H1 (cell line): ENCODE results near the gene EFCAB8. TPM values are rescaled to one million over a fixed set of nuclear protein-coding genes. Genes with fewer than 3 reads are reported as not detected.

ENCODE experiments used
- CTCF ChIA-PET: fragments of 300-600 bp; sonication (Branson Sonifier 250); formaldehyde crosslinking; loops from one replicate; lab custom pipeline; 2021; ENCODE audit not compliant: partially characterized antibody; lab: Charles Lee
- POLR2A ChIA-PET: fragments of 300-600 bp; sonication (Branson Sonifier 250); formaldehyde crosslinking; loops from one replicate; lab custom pipeline; 2021; ENCODE audit warnings: inconsistent platforms; ENCODE audit not compliant: partially characterized antibody; lab: Charles Lee
- DNase-seq, 2 experiments: peaks; one replicate each; pipeline versions ENCODE4 v3.0.0 to v3.0.0-alpha.2; 2010 to 2022; ENCODE audit warnings: low spot score in 2 of 2, low read depth in 1 of 2, mixed read lengths in 1 of 2
- FAIRE-seq: peaks from 2 replicates; lab custom pipeline; 2011; peaks lifted over from hg19 to GRCh38; lab: Jason Lieb, UNC
- H2AFZ ChIP-seq: 2 replicates; pipeline ENCODE4 v1.8.1; 2012; ENCODE audit warnings: low read length, inconsistent platforms
- H2AK5ac ChIP-seq: 2 replicates; pipeline ENCODE4 v1.6.1; 2013; ENCODE audit warnings: low read depth, low read length
- H2BK120ac ChIP-seq: replicated peaks from 2 replicates; pipeline ENCODE3; 2013; ENCODE audit warnings: low read depth, low read length, inconsistent platforms
- H2BK12ac ChIP-seq: 2 replicates; pipeline ENCODE4 v1.6.1; 2013; ENCODE audit warnings: low read depth, low read length
- H2BK15ac ChIP-seq: 2 replicates; pipeline ENCODE4 v1.6.1; 2013; ENCODE audit warnings: low read length
- H2BK20ac ChIP-seq: 2 replicates; pipeline ENCODE4 v1.6.1; 2013; ENCODE audit warnings: low read length
- H2BK5ac ChIP-seq: 2 replicates; pipeline ENCODE4 v1.6.1; 2013; ENCODE audit warnings: low read depth, low read length
- H3K14ac ChIP-seq: 2 replicates; pipeline ENCODE4 v1.6.1; 2013; ENCODE audit warnings: inconsistent platforms; ENCODE audit not compliant: insufficient read length
- H3K18ac ChIP-seq: 2 replicates; pipeline ENCODE4 v1.6.1; 2013; ENCODE audit warnings: low read length; ENCODE audit errors: extremely low read depth
- H3K23ac ChIP-seq: 2 replicates; pipeline ENCODE4 v1.6.1; 2013; ENCODE audit warnings: inconsistent platforms; ENCODE audit not compliant: insufficient read length
- H3K23me2 ChIP-seq: 2 replicates; pipeline ENCODE4 v1.6.1; 2013; ENCODE audit warnings: low read depth, low read length
- H3K27ac ChIP-seq: 2 replicates; pipeline ENCODE4 v1.6.1; 2011; ENCODE audit warnings: low read depth, low read length, inconsistent platforms
- H3K27me3 ChIP-seq, 4 experiments: replicated peaks in 1 of 4; 1 replicate in 1 of 4; 2 replicates in 3 of 4; pipeline versions ENCODE4 v1.6.1 to v1.8.1; 2011 to 2013; ENCODE audit warnings: low read length in 3 of 4, mild to moderate bottlenecking in 3 of 4, inconsistent platforms in 2 of 4, mixed read lengths in 2 of 4, moderate library complexity in 1 of 4; ENCODE audit not compliant: control insufficient read depth in 3 of 4, insufficient read depth in 3 of 4; ENCODE audit errors: extremely low read depth in 1 of 4
- H3K36me3 ChIP-seq, 4 experiments: 2 replicates each; pipeline versions ENCODE4 v1.6.1 to v1.8.1; 2011 to 2013; ENCODE audit warnings: mild to moderate bottlenecking in 4 of 4, low read length in 3 of 4, moderate library complexity in 2 of 4, control low read depth in 1 of 4, inconsistent platforms in 1 of 4; ENCODE audit not compliant: insufficient read depth in 4 of 4, control insufficient read depth in 2 of 4
- H3K4ac ChIP-seq: replicated peaks from 2 replicates; pipeline ENCODE3; 2013; ENCODE audit warnings: low read length, low read depth, mixed read lengths, inconsistent platforms; ENCODE audit not compliant: insufficient read length
- H3K4me1 ChIP-seq, 4 experiments: replicated peaks in 1 of 4; 1 replicate in 1 of 4; 2 replicates in 3 of 4; pipeline versions ENCODE4 v1.6.1 to v1.8.1; 2011 to 2013; ENCODE audit warnings: low read length in 3 of 4, inconsistent platforms in 2 of 4, mixed read lengths in 1 of 4; ENCODE audit not compliant: insufficient read depth in 4 of 4, control insufficient read depth in 3 of 4
- H3K4me2 ChIP-seq, 2 experiments: 2 replicates each; pipeline versions ENCODE4 v1.6.1 to v1.8.1; 2011 to 2013; ENCODE audit warnings: low read depth in 2 of 2, low read length in 2 of 2, control low read depth in 1 of 2, inconsistent platforms in 1 of 2, mild to moderate bottlenecking in 1 of 2; ENCODE audit not compliant: insufficient read depth in 1 of 2
- H3K4me3 ChIP-seq, 4 experiments: fragments of 200-600, 300-600 bp in 1 of 4; sonication (generic), shearing (Covaris generic), sonication (Bioruptor Twin) in 1 of 4; 2 replicates each; pipeline versions ENCODE4 v1.5.1 to v1.8.1; 2011 to 2016; ENCODE audit warnings: low read length in 4 of 4, low read depth in 3 of 4, control low read depth in 2 of 4, inconsistent platforms in 2 of 4, mild to moderate bottlenecking in 2 of 4, mixed read lengths in 1 of 4, moderate library complexity in 1 of 4; ENCODE audit not compliant: insufficient read depth in 2 of 4; ENCODE audit errors: extremely low read depth in 1 of 4
- H3K56ac ChIP-seq: replicated peaks from 2 replicates; pipeline ENCODE3; 2013; ENCODE audit warnings: low read depth, mild to moderate bottlenecking, mixed read lengths, low read length, inconsistent platforms; ENCODE audit not compliant: insufficient read length
- H3K79me1 ChIP-seq: 2 replicates; pipeline ENCODE4 v1.6.1; 2013; ENCODE audit warnings: low read depth, low read length, control low read depth
- H3K79me2 ChIP-seq, 2 experiments: 2 replicates each; pipeline versions ENCODE4 v1.6.1 to v1.8.1; 2012 to 2013; ENCODE audit warnings: low read length in 2 of 2, mild to moderate bottlenecking in 2 of 2, inconsistent platforms in 1 of 2; ENCODE audit not compliant: insufficient read depth in 2 of 2, control insufficient read depth in 1 of 2
- H3K9ac ChIP-seq, 4 experiments: replicated peaks in 1 of 4; 1 replicate in 1 of 4; 2 replicates in 3 of 4; pipeline versions ENCODE4 v1.6.1 to v1.8.1; 2011 to 2013; ENCODE audit warnings: low read depth in 3 of 4, low read length in 3 of 4, control low read depth in 2 of 4, mild to moderate bottlenecking in 2 of 4, moderate library complexity in 2 of 4, inconsistent platforms in 1 of 4; ENCODE audit errors: extremely low read depth in 1 of 4
- H3K9me3 ChIP-seq, 2 experiments: 2 replicates each; pipeline versions ENCODE4 v1.6.1 to v1.8.1; 2012 to 2013; ENCODE audit warnings: mild to moderate bottlenecking in 2 of 2, moderate library complexity in 2 of 2, control low read depth in 1 of 2, inconsistent platforms in 1 of 2, low read depth in 1 of 2, low read length in 1 of 2, mixed read lengths in 1 of 2; ENCODE audit not compliant: insufficient read depth in 2 of 2
- H4K20me1 ChIP-seq, 2 experiments: replicated peaks in 1 of 2; 2 replicates each; pipeline versions ENCODE3 to v1.8.1; 2011 to 2013; ENCODE audit warnings: inconsistent platforms in 2 of 2, low read length in 2 of 2, mild to moderate bottlenecking in 1 of 2; ENCODE audit not compliant: insufficient read depth in 2 of 2, control insufficient read depth in 1 of 2
- H4K5ac ChIP-seq: 2 replicates; pipeline ENCODE4 v1.6.1; 2013; ENCODE audit warnings: low read length, low read depth, mixed read lengths, inconsistent platforms; ENCODE audit not compliant: insufficient read length
- H4K8ac ChIP-seq: 2 replicates; pipeline ENCODE4 v1.8.0; 2013; ENCODE audit warnings: mild to moderate bottlenecking, moderate library complexity, low read length, inconsistent platforms; ENCODE audit not compliant: insufficient read depth; ENCODE audit errors: extremely low read depth
- H4K91ac ChIP-seq: replicated peaks from 2 replicates; pipeline ENCODE3; 2013; ENCODE audit warnings: low read length, mixed read lengths, inconsistent platforms; ENCODE audit not compliant: insufficient read length
- BACH1 ChIP-seq: IDR thresholded peaks from 2 replicates; pipeline ENCODE4 v1.6.1; 2012; ENCODE audit warnings: low read length, improper control_type of control experiment
- EGR1 ChIP-seq: IDR thresholded peaks from 2 replicates; pipeline ENCODE4 v1.6.1; 2011; ENCODE audit warnings: low read depth, low read length, borderline replicate concordance
- FOSL1 ChIP-seq: IDR thresholded peaks from 2 replicates; pipeline ENCODE4 v1.6.1; 2011; ENCODE audit warnings: mild to moderate bottlenecking, low read depth, low read length, moderate library complexity; ENCODE audit not compliant: insufficient read depth
- GTF2F1 ChIP-seq: IDR thresholded peaks from 2 replicates; pipeline ENCODE4 v1.6.1; 2012; ENCODE audit warnings: low read depth, low read length, improper control_type of control experiment, borderline replicate concordance
- KDM1A ChIP-seq: fragments of 200-600, 300-600 bp; sonication (generic); IDR thresholded peaks from 2 replicates; pipeline ENCODE4 v1.7.1; 2016; ENCODE audit warnings: mild to moderate bottlenecking, low read length, borderline replicate concordance
- NRF1 ChIP-seq: IDR thresholded peaks from 2 replicates; pipeline ENCODE4 v1.6.1; 2011; ENCODE audit warnings: mild to moderate bottlenecking, low read depth, low read length, improper control_type of control experiment
- RAD21 ChIP-seq, 2 experiments: IDR thresholded peaks in 1 of 2; conservative IDR thresholded peaks in 1 of 2; 2 replicates each; pipeline ENCODE4 v1.6.1; 2011; ENCODE audit warnings: low read depth in 2 of 2, low read length in 2 of 2, improper control_type of control experiment in 1 of 2, inconsistent platforms in 1 of 2, mild to moderate bottlenecking in 1 of 2, moderate library complexity in 1 of 2
- SUZ12 ChIP-seq: fragments of 200-600 bp; sonication (generic); IDR thresholded peaks from 2 replicates; pipeline ENCODE4 v1.6.1; 2012; ENCODE audit warnings: mild to moderate bottlenecking, inconsistent platforms, low read length, moderate library complexity, mixed read lengths
- YY1 ChIP-seq: IDR thresholded peaks from 2 replicates; pipeline ENCODE4 v1.6.1; 2011; ENCODE audit warnings: low read depth, mild to moderate bottlenecking, low read length
- WGBS, 2 experiments: shearing (Covaris generic) in 1 of 2; methylation state at CpG; one replicate each; pipeline versions ENCODE4 v1.1.6 to v1.1.7; 2013 to 2015; ENCODE audit warnings: low lambda C conversion rate in 2 of 2, mixed read lengths in 2 of 2, inconsistent platforms in 1 of 2, low coverage in 1 of 2, missing lambda C conversion rate in 1 of 2; ENCODE audit not compliant: insufficient replicate concordance in 2 of 2, insufficient coverage in 1 of 2, insufficient read length in 1 of 2; ENCODE audit errors: extremely low coverage in 1 of 2, missing lambda C conversion rate in 1 of 2; 5-methylcytosine and 5-hydroxymethylcytosine counted together
- polyA plus RNA-seq, 7 experiments: library from polyadenylated mRNA; depleted of rRNA in 3 of 7; stranded (reverse) in 5 of 7; unstranded in 2 of 7; fragments of >200 nt in 5 of 7; fragments of 200-250 nt in 2 of 7; gene quantifications; 1 replicate in 5 of 7; 2 replicates in 1 of 7; 4 replicates in 1 of 7; pipeline versions ENCODE4 v1.2.1 to v1.2.3, GENCODE V29; 2011 to 2013; ENCODE audit warnings: missing spikeins in 2 of 7, mixed read lengths in 2 of 7
- total RNA-seq: library from RNA; stranded (reverse); fragmentation: NEBNext Ultra II Directional; extraction: Animal tissue kit (Norgen Biotek cat#: 25700); gene quantifications from 2 replicates; pipeline ENCODE4 v1.2.1, GENCODE V29; 2021
- TF ChIP-seq, protein P1 (sequence below): IDR thresholded peaks from 2 replicates; pipeline ENCODE4 v1.6.1; 2011; ENCODE audit warnings: low read length, improper control_type of control experiment
- TF ChIP-seq, protein P2 (sequence below): IDR thresholded peaks from 2 replicates; pipeline ENCODE4 v1.6.1; 2012; ENCODE audit warnings: inconsistent platforms

EFCAB8 gene
- total and polyA plus RNA-seq, 2 of the 8 experiments (the other 6 are each of a cell fraction or from before 2014, with no cell fraction given), result 0.06 to 0.20 TPM

DNA sequence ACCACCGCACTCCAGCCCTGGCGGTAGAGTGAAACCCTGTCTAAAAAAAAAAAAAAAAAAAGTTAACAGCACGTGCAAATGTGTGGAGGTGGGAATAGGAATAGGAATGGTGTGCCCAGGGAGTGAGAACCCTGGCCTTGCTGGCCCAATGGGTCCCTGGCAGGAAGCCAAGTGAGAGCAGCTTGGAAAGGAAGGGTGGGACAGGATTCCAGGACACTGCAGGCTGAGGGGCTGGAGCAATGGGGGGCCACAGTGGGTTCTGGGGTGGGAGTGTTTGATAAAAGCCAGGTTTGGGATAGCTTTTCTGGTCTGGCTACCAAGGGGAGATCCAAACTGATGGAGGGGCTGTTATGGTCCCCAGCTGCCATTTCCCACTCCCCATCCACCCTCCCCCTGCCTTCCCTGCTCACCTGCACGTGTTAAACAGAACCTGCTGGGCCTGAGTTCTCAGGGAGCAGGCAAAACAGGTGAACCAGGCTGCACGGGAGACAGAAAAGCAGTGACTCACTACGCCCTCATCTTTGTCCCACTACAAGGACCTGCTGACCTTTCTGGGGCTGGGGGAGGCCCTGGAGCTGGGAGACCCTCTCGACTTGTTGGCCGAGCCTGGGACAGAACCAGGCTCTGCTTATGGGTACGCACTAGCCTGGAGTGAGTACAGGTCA lies 142.2 kb downstream of the EFCAB8 start:
- Histone ChIP-seq H3K56ac (peak overlapping the region; percentile 13), H3K4me2 (no peak overlapping the region), H4K8ac (no peak overlapping the region), H3K23me2 (no peaks in the 10 kb centered on the region; the same call in 1 of the 2 replicates), H3K23ac (no peak overlapping the region), H2BK120ac (no peak overlapping the region), H3K36me3 (no peaks in the 10 kb centered on the region), H3K9ac (no peak overlapping the region), H3K18ac (no peak overlapping the region; the same call in 1 of the 2 replicates), H2BK15ac (no peak overlapping the region), H2BK20ac (no peak overlapping the region), H3K4me3 (no peak overlapping the region), H3K4ac (no peak overlapping the region), H4K20me1 (no peaks in the 10 kb centered on the region), H3K9me3 (0 out of 4 replicates have a peak, but pooled peaks cover 0 to 2% of the 10 kb centered on the region in 2 experiments), H3K79me2 (no peaks in the 10 kb centered on the region), H2AK5ac (no peak overlapping the region), H4K91ac (no peak overlapping the region), H2BK5ac (no peak overlapping the region), H2AFZ (0 out of 2 replicates have a peak overlapping the region, but pooled peaks have one; percentile 29), H3K27me3 (no peaks in the 10 kb centered on the region), H3K4me1 (no peaks in the 10 kb centered on the region; a peak in 1 of 7 replicates), H3K79me1 (no peaks in the 10 kb centered on the region), H3K27ac (no peak overlapping the region), H4K5ac (no peak overlapping the region), H3K14ac (no peak overlapping the region), H2BK12ac (no peak overlapping the region)
- ChIA-PET CTCF (interaction anchor here (0.6 to 9.1 kb wide), 6 partner anchors 10 to 1356 kb away, joined by 3 to 86 read pairs (median 4); no protein-coding TSS in a partner anchor), POLR2A (interaction anchor here (1.9 kb wide), 1 partner anchor 17 kb away, joined by 5 read pairs; no protein-coding TSS in a partner anchor)
- FAIRE-seq (no peak), DNase-seq (no peak)
- 78% methylated on average over 9 of the region's 9 CpGs; no CpG with 5 or more reads in 1 of the 2 experiments for WGBS, 2 experiments
- TF ChIP-seq, protein P1, sequence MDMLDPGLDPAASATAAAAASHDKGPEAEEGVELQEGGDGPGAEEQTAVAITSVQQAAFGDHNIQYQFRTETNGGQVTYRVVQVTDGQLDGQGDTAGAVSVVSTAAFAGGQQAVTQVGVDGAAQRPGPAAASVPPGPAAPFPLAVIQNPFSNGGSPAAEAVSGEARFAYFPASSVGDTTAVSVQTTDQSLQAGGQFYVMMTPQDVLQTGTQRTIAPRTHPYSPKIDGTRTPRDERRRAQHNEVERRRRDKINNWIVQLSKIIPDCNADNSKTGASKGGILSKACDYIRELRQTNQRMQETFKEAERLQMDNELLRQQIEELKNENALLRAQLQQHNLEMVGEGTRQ, result no peak
- TF ChIP-seq SUZ12 (no peak), RAD21 (IDR thresholded peaks at IDR 0.05 in 1 of 2, conservative IDR thresholded peaks at IDR 0.05 in 1 of 2; ENCODE audit: low read depth in 2 of 2, low read length in 2 of 2) (no peak), GTF2F1 (no peak), EGR1 (no peak), YY1 (no peak), FOSL1 (no peak), NRF1 (no peak), BACH1 (no peak), KDM1A (no peak)
- TF ChIP-seq, protein P2, sequence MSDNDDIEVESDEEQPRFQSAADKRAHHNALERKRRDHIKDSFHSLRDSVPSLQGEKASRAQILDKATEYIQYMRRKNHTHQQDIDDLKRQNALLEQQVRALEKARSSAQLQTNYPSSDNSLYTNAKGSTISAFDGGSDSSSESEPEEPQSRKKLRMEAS, result no peak
